HL-60 (cell line): ENCODE results near the gene FSTL4.

ENCODE experiments used
- GABPA ChIP-seq: IDR thresholded peaks from 2 replicates; pipeline ENCODE4 v1.6.1; 2012; ENCODE audit warnings: low read depth
- POLR2AphosphoS5 ChIP-seq: IDR thresholded peaks from 2 replicates; pipeline ENCODE4 v1.6.1; 2012; ENCODE audit warnings: low read depth
- SPI1 ChIP-seq: IDR thresholded peaks from 2 replicates; pipeline ENCODE4 v1.6.1; 2012; ENCODE audit warnings: low read depth, mild to moderate bottlenecking, borderline replicate concordance
- TF ChIP-seq, protein P1 (sequence below): IDR thresholded peaks from one replicate; pipeline ENCODE4 v1.5.1; 2011; ENCODE audit warnings: low read length, control low read depth, inconsistent platforms; ENCODE audit not compliant: insufficient read depth
- TF ChIP-seq, protein P2 (sequence below): IDR thresholded peaks from 2 replicates; pipeline ENCODE4 v1.6.1; 2012; ENCODE audit warnings: low read depth; ENCODE audit not compliant: insufficient replicate concordance

DNA sequence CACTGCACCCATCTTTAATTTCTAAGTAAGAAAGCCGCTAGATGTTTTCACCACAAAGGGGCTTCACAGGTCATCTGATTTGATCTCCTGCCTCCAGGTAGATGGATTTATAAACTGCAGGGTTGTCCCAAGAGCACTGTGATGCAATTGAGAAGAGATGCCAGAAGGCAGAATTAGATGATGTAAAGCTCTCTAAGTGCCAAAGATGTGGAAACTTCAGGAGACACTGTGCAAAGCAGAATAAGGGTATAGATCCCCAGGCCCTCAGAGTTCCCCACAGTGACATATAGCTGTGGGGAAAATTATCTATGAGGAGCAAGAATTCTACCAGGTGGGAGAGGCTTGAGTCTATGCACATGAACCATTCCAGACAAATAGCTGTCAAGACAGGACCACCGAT is 90.5 kb downstream of the FSTL4 start:
- TF ChIP-seq, protein P1, sequence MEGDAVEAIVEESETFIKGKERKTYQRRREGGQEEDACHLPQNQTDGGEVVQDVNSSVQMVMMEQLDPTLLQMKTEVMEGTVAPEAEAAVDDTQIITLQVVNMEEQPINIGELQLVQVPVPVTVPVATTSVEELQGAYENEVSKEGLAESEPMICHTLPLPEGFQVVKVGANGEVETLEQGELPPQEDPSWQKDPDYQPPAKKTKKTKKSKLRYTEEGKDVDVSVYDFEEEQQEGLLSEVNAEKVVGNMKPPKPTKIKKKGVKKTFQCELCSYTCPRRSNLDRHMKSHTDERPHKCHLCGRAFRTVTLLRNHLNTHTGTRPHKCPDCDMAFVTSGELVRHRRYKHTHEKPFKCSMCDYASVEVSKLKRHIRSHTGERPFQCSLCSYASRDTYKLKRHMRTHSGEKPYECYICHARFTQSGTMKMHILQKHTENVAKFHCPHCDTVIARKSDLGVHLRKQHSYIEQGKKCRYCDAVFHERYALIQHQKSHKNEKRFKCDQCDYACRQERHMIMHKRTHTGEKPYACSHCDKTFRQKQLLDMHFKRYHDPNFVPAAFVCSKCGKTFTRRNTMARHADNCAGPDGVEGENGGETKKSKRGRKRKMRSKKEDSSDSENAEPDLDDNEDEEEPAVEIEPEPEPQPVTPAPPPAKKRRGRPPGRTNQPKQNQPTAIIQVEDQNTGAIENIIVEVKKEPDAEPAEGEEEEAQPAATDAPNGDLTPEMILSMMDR = no peak
- no peak for TF ChIP-seq POLR2AphosphoS5
- no peak for TF ChIP-seq GABPA
- TF ChIP-seq, protein P2, sequence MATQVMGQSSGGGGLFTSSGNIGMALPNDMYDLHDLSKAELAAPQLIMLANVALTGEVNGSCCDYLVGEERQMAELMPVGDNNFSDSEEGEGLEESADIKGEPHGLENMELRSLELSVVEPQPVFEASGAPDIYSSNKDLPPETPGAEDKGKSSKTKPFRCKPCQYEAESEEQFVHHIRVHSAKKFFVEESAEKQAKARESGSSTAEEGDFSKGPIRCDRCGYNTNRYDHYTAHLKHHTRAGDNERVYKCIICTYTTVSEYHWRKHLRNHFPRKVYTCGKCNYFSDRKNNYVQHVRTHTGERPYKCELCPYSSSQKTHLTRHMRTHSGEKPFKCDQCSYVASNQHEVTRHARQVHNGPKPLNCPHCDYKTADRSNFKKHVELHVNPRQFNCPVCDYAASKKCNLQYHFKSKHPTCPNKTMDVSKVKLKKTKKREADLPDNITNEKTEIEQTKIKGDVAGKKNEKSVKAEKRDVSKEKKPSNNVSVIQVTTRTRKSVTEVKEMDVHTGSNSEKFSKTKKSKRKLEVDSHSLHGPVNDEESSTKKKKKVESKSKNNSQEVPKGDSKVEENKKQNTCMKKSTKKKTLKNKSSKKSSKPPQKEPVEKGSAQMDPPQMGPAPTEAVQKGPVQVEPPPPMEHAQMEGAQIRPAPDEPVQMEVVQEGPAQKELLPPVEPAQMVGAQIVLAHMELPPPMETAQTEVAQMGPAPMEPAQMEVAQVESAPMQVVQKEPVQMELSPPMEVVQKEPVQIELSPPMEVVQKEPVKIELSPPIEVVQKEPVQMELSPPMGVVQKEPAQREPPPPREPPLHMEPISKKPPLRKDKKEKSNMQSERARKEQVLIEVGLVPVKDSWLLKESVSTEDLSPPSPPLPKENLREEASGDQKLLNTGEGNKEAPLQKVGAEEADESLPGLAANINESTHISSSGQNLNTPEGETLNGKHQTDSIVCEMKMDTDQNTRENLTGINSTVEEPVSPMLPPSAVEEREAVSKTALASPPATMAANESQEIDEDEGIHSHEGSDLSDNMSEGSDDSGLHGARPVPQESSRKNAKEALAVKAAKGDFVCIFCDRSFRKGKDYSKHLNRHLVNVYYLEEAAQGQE = no peak
- no peak for TF ChIP-seq SPI1
